MCF 10A (cell line): ENCODE data around the gene NEK9. TPM values are rescaled to one million over a fixed set of nuclear protein-coding genes. Genes with fewer than 3 reads are reported as not detected.

ENCODE experiments used
- BruUV-seq: library from RNA; stranded (reverse); fragments of 400-500 nt; replicated peaks from 2 replicates; lab custom pipeline; 2021; lab: Mats Ljungman, UMichigan
- CTCF ChIA-PET: fragments of 300-600 bp; sonication (Branson Sonifier 250); formaldehyde crosslinking; extraction: SDS; loops from one replicate; lab custom pipeline; 2021; ENCODE audit warnings: antibody characterized with exemption, inconsistent platforms; lab: Yijun Ruan, JAX
- POLR2A ChIA-PET: fragments of 300-600, 350-650 bp; sonication (Branson Sonifier 250); formaldehyde crosslinking; extraction: SDS; loops from one replicate; lab custom pipeline; 2020; ENCODE audit warnings: antibody characterized with exemption, inconsistent platforms; lab: Yijun Ruan, JAX
- DNase-seq: peaks from one replicate; pipeline ENCODE4 v3.0.0-alpha.2; 2018; ENCODE audit not compliant: unreplicated experiment
- H3K27ac Mint-ChIP-seq: one replicate; pipeline ENCODE4 v1.8.0; 2022; ENCODE audit warnings: mild to moderate bottlenecking, low read depth, mixed read lengths; ENCODE audit not compliant: unreplicated experiment
- H3K27me3 Mint-ChIP-seq: one replicate; pipeline ENCODE4 v1.8.0; 2022; ENCODE audit warnings: mixed read lengths; ENCODE audit not compliant: insufficient read depth, unreplicated experiment
- H3K36me3 Mint-ChIP-seq: one replicate; pipeline ENCODE4 v1.8.0; 2022; ENCODE audit warnings: mild to moderate bottlenecking, moderate library complexity, mixed read lengths; ENCODE audit not compliant: insufficient read depth, unreplicated experiment
- H3K4me1 Mint-ChIP-seq: one replicate; pipeline ENCODE4 v1.8.0; 2022; ENCODE audit warnings: mixed read lengths; ENCODE audit not compliant: insufficient read depth, unreplicated experiment
- H3K4me3 Mint-ChIP-seq: one replicate; pipeline ENCODE4 v1.8.0; 2022; ENCODE audit warnings: mild to moderate bottlenecking, moderate library complexity, mixed read lengths; ENCODE audit not compliant: unreplicated experiment
- H3K9me3 Mint-ChIP-seq: one replicate; pipeline ENCODE4 v1.8.0; 2022; ENCODE audit warnings: mixed read lengths; ENCODE audit not compliant: unreplicated experiment
- intact Hi-C: fragments of 100-400 bp; cut with micrococcal nuclease; formaldehyde crosslinking; loops from 2 replicates; pipeline ENCODE4 v1.14.1; 2022
- total RNA-seq: library from RNA; stranded (reverse); gene quantifications from 2 replicates; pipeline ENCODE4 v1.2.3, GENCODE V29; 2022
- TF ChIP-seq, protein P1 (sequence below): fragments of 200-600 bp; IDR thresholded peaks from one replicate; pipeline ENCODE4 v1.8.0; 2022; ENCODE audit warnings: antibody characterized with exemption, mild to moderate bottlenecking; ENCODE audit not compliant: unreplicated experiment

NEK9 gene
- total RNA-seq, 1 experiment from 2014 or later: 112 TPM

GRCh38 chr14:75120541-75121291 lies 6.1 kb downstream of the NEK9 start:
- POLR2A ChIA-PET: interaction anchor here (0.7 to 2.1 kb wide), 3 partner anchors 22 to 239 kb away, joined by 3 to 5 read pairs (median 4); no protein-coding TSS in a partner anchor
- DNase-seq: no peak

DNA sequence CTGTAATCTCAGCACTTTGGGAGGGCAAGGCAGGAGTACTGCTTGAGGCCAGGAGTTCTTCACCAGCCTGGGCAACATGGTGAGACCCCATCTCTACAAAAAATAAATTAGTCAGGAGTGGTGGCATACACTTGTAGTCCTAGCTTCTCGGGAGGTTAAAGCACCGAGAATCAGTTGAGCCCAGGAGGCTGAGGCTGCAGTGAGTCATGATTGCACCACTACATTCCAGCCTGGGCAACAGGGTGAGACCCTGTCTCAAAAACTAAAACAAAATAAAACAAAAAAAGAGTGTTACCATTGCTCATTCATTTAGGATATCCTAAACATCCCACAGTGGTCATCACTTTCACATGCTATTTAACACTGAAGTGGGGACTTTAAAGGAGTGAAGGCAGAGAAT lies 7.8 kb downstream of the NEK9 start:
- TF ChIP-seq, protein P1, sequence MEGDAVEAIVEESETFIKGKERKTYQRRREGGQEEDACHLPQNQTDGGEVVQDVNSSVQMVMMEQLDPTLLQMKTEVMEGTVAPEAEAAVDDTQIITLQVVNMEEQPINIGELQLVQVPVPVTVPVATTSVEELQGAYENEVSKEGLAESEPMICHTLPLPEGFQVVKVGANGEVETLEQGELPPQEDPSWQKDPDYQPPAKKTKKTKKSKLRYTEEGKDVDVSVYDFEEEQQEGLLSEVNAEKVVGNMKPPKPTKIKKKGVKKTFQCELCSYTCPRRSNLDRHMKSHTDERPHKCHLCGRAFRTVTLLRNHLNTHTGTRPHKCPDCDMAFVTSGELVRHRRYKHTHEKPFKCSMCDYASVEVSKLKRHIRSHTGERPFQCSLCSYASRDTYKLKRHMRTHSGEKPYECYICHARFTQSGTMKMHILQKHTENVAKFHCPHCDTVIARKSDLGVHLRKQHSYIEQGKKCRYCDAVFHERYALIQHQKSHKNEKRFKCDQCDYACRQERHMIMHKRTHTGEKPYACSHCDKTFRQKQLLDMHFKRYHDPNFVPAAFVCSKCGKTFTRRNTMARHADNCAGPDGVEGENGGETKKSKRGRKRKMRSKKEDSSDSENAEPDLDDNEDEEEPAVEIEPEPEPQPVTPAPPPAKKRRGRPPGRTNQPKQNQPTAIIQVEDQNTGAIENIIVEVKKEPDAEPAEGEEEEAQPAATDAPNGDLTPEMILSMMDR: no peak
- H3K36me3 Mint-ChIP-seq: peaks cover 89% of the 10 kb centered on the region
- H3K9me3 Mint-ChIP-seq: no peaks in the 10 kb centered on the region
- peaks cover 4% of the 10 kb centered on the region for H3K4me1 Mint-ChIP-seq
- H3K27me3 Mint-ChIP-seq: no peaks in the 10 kb centered on the region
- no TSS peak for BruUV-seq
- ChIA-PET POLR2A (interaction anchor here (2.1 kb wide), 1 partner anchor 180 kb away, joined by 5 read pairs; no protein-coding TSS in a partner anchor), CTCF (interaction anchor here (0.8 to 1.3 kb wide), 3 partner anchors 14 to 176 kb away, joined by 3 to 5 read pairs (median 3); no protein-coding TSS in a partner anchor)
- no peak overlapping the region for H3K27ac Mint-ChIP-seq
- intact Hi-C loops: no loop called here
- DNase-seq: peak; percentile 39
- no peak overlapping the region for H3K4me3 Mint-ChIP-seq

More at GRCh38 chr14:75120541-75121291, 6.1 kb downstream of the NEK9 start:
- Mint-ChIP-seq H3K36me3 (peaks cover 79% of the 10 kb centered on the region), H3K27ac (no peak overlapping the region), H3K4me1 (peaks cover 18% of the 10 kb centered on the region), H3K9me3 (no peaks in the 10 kb centered on the region), H3K27me3 (no peaks in the 10 kb centered on the region), H3K4me3 (no peak overlapping the region)
- BruUV-seq: no TSS peak
- CTCF ChIA-PET: interaction anchor here (0.6 to 1.3 kb wide), 4 partner anchors 17 to 374 kb away, joined by 3 read pairs; no protein-coding TSS in a partner anchor
- TF ChIP-seq, protein P1: no peak
- intact Hi-C loops: loop anchor here (10.0 kb wide), 2 partner anchors 364 to 524 kb away; no protein-coding TSS in a partner anchor

GRCh38 chr14:75113932-75114539 lies 12.8 kb downstream of the NEK9 start:
- no peak for DNase-seq
- no peaks in the 10 kb centered on the region for H3K27me3 Mint-ChIP-seq
- H3K4me1 Mint-ChIP-seq: no peaks in the 10 kb centered on the region
- intact Hi-C loops: no loop called here
- TF ChIP-seq, protein P1: no peak
- BruUV-seq: no TSS peak
- peaks cover 95% of the 10 kb centered on the region for H3K36me3 Mint-ChIP-seq
- no peak overlapping the region for H3K4me3 Mint-ChIP-seq
- H3K27ac Mint-ChIP-seq: no peak overlapping the region
- CTCF ChIA-PET: no interaction called here
- no peaks in the 10 kb centered on the region for H3K9me3 Mint-ChIP-seq
- POLR2A ChIA-PET: no interaction called here

- Mint-ChIP-seq H3K4me1 (no peaks in the 10 kb centered on the region), H3K36me3 (peaks cover 98% of the 10 kb centered on the region), H3K27me3 (no peaks in the 10 kb centered on the region), H3K27ac (no peak overlapping the region), H3K4me3 (no peak overlapping the region), H3K9me3 (no peaks in the 10 kb centered on the region)
- TF ChIP-seq, protein P1: no peak
- ChIA-PET POLR2A (no interaction called here), CTCF (interaction anchor here (0.8 to 0.9 kb wide), 2 partner anchors 22 to 451 kb away, joined by 3 read pairs; no protein-coding TSS in a partner anchor)
- intact Hi-C loops: no loop called here
- no peak for DNase-seq
- BruUV-seq: no TSS peak
Measured at GRCh38 chr14:75109877-75110276, 17.0 kb downstream of the NEK9 start.
